ENCODE data around the gene MGAT4A. TPM values are rescaled to one million over a fixed set of nuclear protein-coding genes. Genes with fewer than 3 reads are reported as not detected.

The MGAT4A gene
- polyA plus RNA-seq, 2 of the 4 experiments (the other 2 are of a cell fraction): 0.61 to 2.6 TPM

- Histone ChIP-seq H3K4me3 (no peak overlapping the region), H3K27ac (no peak overlapping the region), H3K4me1 (no peaks in the 10 kb centered on the region), H3K4me2 (no peak overlapping the region), H3K9me3 (no peaks in the 10 kb centered on the region)
- DNase-seq (ENCODE audit: low read depth in 1 of 2, low spot score in 1 of 2) (no peak), ATAC-seq (peak in 1 of 2 experiments; percentile 43; a peak in 2 of 6 replicates), FAIRE-seq (no peak)
- WGBS (ENCODE audit: missing lambda C conversion rate): 92% methylated on average over 9 of the region's 10 CpGs
- TF ChIP-seq RFX5 (IDR thresholded peaks at IDR 0.05) (no peak), HOXA7 (CRISPR knock-in tag; IDR thresholded peaks at IDR 0.05) (no peak), ZFP36 (IDR thresholded peaks at IDR 0.05; ENCODE audit: borderline replicate concordance, partially characterized antibody) (no peak), RARB (CRISPR knock-in tag; IDR thresholded peaks at IDR 0.05) (no peak), HEYL (CRISPR knock-in tag; IDR thresholded peaks at IDR 0.05) (no peak), POLR2AphosphoS2 (conservative IDR thresholded peaks at IDR 0.05; ENCODE audit: low read length) (no peak), USF2 (IDR thresholded peaks at IDR 0.05) (no peak), CBX8 (IDR thresholded peaks at IDR 0.05) (no peak), SMC3 (IDR thresholded peaks at IDR 0.05) (no peak), RNF2 (IDR thresholded peaks at IDR 0.05; ENCODE audit: borderline replicate concordance, low read depth) (no peak), HMGXB4 (CRISPR knock-in tag; IDR thresholded peaks at IDR 0.05; ENCODE audit: borderline replicate concordance) (no peak), MAX (IDR thresholded peaks at IDR 0.05) (no peak), KDM5A (IDR thresholded peaks at IDR 0.05) (no peak), HOXB13 (CRISPR knock-in tag; IDR thresholded peaks at IDR 0.05; ENCODE audit: low read depth) (no peak), RCOR1 (IDR thresholded peaks at IDR 0.05; ENCODE audit: low read depth, low read length) (no peak), NPAS2 (CRISPR knock-in tag; IDR thresholded peaks at IDR 0.05; ENCODE audit: borderline replicate concordance) (no peak)
- ChIA-PET POLR2A (no interaction called here), CTCF (interaction anchor here (3.6 kb wide), 1 partner anchor 11 kb away, joined by 20 read pairs; no protein-coding TSS in a partner anchor)
Observed at GRCh38 chr2:98580656-98581284, 150.2 kb downstream of the MGAT4A start.

GRCh38 chr2:98579926-98580325, 151.0 kb downstream of the MGAT4A start:
- DNase-seq (ENCODE audit: low read depth in 1 of 2, low spot score in 1 of 2): no peak
- H3K27ac ChIP-seq: no peak overlapping the region
- H3K4me1 ChIP-seq: no peaks in the 10 kb centered on the region
- 95% methylated on average over 6 of the region's 7 CpGs for WGBS (ENCODE audit: missing lambda C conversion rate)
- no peak overlapping the region for H3K4me3 ChIP-seq
- ChIA-PET POLR2A (no interaction called here), CTCF (interaction anchor here (0.5 to 3.6 kb wide), 2 partner anchors 10 to 614 kb away, joined by 3 to 20 read pairs; no protein-coding TSS in a partner anchor)
- no peak overlapping the region for H3K4me2 ChIP-seq
- H3K9me3 ChIP-seq: no peaks in the 10 kb centered on the region
- no peak for FAIRE-seq
- ATAC-seq: no peak
- TF ChIP-seq ELK1 (IDR thresholded peaks at IDR 0.05; ENCODE audit: low read depth, low read length) (no peak), JUNB (IDR thresholded peaks at IDR 0.05) (no peak), ZC3H11A (IDR thresholded peaks at IDR 0.05) (no peak), RAD21 (conservative IDR thresholded peaks at IDR 0.05 in 1 of 2, IDR thresholded peaks at IDR 0.05 in 1 of 2) (no peak), NFE2L2 (conservative IDR thresholded peaks at IDR 0.05; ENCODE audit: low read length) (no peak), GATA3 (IDR thresholded peaks at IDR 0.05; ENCODE audit: borderline replicate concordance) (no peak), EHMT2 (IDR thresholded peaks at IDR 0.05; ENCODE audit: low read depth) (no peak), PBX3 (IDR thresholded peaks at IDR 0.05) (no peak), EHF (CRISPR knock-in tag; IDR thresholded peaks at IDR 0.05) (no peak), CHD2 (IDR thresholded peaks at IDR 0.05; ENCODE audit: low read length, partially characterized antibody) (no peak), KDM1A (IDR thresholded peaks at IDR 0.05; ENCODE audit: low read depth) (no peak), REST (IDR thresholded peaks at IDR 0.05) (no peak), HDAC2 (IDR thresholded peaks at IDR 0.05) (no peak), CBX8 (IDR thresholded peaks at IDR 0.05) (no peak), HES2 (IDR thresholded peaks at IDR 0.05) (no peak), HOXA7 (CRISPR knock-in tag; IDR thresholded peaks at IDR 0.05) (no peak)

All from A549 (cell line).